Peyer's patch (tissue), 4 donors: Measurements from ENCODE around the gene RPTOR.

Experiments used
- POLR2A ChIP-seq, 2 donors: fragments of 450-650 bp; IDR thresholded peaks; one replicate each; pipeline ENCODE4 v1.5.1; 2017; ENCODE audit warnings: antibody characterized with exemption in 2 of 2, mild to moderate bottlenecking in 2 of 2, moderate library complexity in 2 of 2
- TF ChIP-seq, protein P1 (sequence below), 6 experiments: fragments of 450-650 bp in 4 of 6; fragments of 200-600 bp in 2 of 6; sonication (generic) in 1 of 6; IDR thresholded peaks; one replicate each; pipeline ENCODE4 v1.5.1; 2017 to 2019; ENCODE audit warnings: antibody characterized with exemption in 6 of 6, mild to moderate bottlenecking in 3 of 6, moderate library complexity in 1 of 6

DNA sequence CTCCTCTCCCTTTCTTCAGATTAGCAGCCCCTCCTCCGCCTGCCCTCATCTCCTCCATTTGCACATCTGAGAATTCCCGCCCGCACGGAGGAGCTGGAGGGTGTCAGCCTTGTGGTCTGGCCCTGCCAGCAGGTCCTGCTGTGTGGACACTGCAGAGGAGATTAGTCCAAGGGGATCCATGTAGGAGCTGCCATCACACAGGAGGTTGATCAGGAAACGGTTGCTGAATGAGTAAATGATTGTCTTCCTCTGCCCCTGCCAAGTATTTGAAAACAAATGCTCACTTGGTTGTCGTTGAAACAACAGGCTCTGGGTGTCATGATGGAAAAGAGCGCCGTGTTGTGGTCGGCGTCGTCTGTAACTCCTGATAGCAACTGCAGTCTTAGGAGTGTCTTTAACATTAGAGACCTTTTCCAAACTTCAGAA is 383.2 kb downstream of the RPTOR start:
- TF ChIP-seq, protein P1, sequence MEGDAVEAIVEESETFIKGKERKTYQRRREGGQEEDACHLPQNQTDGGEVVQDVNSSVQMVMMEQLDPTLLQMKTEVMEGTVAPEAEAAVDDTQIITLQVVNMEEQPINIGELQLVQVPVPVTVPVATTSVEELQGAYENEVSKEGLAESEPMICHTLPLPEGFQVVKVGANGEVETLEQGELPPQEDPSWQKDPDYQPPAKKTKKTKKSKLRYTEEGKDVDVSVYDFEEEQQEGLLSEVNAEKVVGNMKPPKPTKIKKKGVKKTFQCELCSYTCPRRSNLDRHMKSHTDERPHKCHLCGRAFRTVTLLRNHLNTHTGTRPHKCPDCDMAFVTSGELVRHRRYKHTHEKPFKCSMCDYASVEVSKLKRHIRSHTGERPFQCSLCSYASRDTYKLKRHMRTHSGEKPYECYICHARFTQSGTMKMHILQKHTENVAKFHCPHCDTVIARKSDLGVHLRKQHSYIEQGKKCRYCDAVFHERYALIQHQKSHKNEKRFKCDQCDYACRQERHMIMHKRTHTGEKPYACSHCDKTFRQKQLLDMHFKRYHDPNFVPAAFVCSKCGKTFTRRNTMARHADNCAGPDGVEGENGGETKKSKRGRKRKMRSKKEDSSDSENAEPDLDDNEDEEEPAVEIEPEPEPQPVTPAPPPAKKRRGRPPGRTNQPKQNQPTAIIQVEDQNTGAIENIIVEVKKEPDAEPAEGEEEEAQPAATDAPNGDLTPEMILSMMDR (IDR thresholded peaks at IDR 0.05): no peak
- TF ChIP-seq POLR2A (IDR thresholded peaks at IDR 0.05): no peak
